Activated CD4-positive, alpha-beta T cell treated with anti-CD3 and anti-CD28 coated beads, Interleukin-2, amount 50 U/mL, for 48 hours (primary cell): ENCODE data around the gene ABCA7.
A peak's percentile ranks its signal among the peaks of the same experiment; 100 is the strongest.
"Not testable (repeated sequence)": the region's sequence is repeated elsewhere in the genome, so short reads cannot be mapped to it uniquely, and the experiment has no call there.

Experiments
- DNase-seq, 2 experiments: peaks; one replicate each; pipeline ENCODE4 v3.0.0-alpha.2; 2020

Gene ABCA7

GRCh38 chr19:1107661-1108261, 67.9 kb downstream of the ABCA7 start:
- DNase-seq: no peak

- DNase-seq: no peak
Measured at GRCh38 chr19:1108291-1109031, 68.6 kb downstream of the ABCA7 start.

- no peak for DNase-seq
Measured at GRCh38 chr19:1109032-1109551, 69.2 kb downstream of the ABCA7 start.

GRCh38 chr19:1109697-1110671, 70.1 kb downstream of the ABCA7 start:
- DNase-seq: no peak

GRCh38 chr19:1110809-1111640, 71.1 kb downstream of the ABCA7 start:
- no peak for DNase-seq

- no peak for DNase-seq
Measured at GRCh38 chr19:1111641-1112267, 71.8 kb downstream of the ABCA7 start.

GRCh38 chr19:1112268-1113029, 72.5 kb downstream of the ABCA7 start:
- DNase-seq: peak in 1 of 2 experiments; percentile 31

GRCh38 chr19:1113030-1113985, 73.4 kb downstream of the ABCA7 start:
- peak; percentile 90 to 92 for DNase-seq

- no peak for DNase-seq
Measured at GRCh38 chr19:1113986-1114483, 74.1 kb downstream of the ABCA7 start.

- not testable (repeated sequence) for DNase-seq
Measured at GRCh38 chr19:1114728-1115127, 74.8 kb downstream of the ABCA7 start.
